ENCODE measurements around the gene METTL5.
A peak's percentile ranks its signal among the peaks of the same experiment; 100 is the strongest.
"Not testable (repeated sequence)": the region's sequence is repeated elsewhere in the genome, so short reads cannot be mapped to it uniquely, and the experiment has no call there.

The METTL5 gene

DNA sequence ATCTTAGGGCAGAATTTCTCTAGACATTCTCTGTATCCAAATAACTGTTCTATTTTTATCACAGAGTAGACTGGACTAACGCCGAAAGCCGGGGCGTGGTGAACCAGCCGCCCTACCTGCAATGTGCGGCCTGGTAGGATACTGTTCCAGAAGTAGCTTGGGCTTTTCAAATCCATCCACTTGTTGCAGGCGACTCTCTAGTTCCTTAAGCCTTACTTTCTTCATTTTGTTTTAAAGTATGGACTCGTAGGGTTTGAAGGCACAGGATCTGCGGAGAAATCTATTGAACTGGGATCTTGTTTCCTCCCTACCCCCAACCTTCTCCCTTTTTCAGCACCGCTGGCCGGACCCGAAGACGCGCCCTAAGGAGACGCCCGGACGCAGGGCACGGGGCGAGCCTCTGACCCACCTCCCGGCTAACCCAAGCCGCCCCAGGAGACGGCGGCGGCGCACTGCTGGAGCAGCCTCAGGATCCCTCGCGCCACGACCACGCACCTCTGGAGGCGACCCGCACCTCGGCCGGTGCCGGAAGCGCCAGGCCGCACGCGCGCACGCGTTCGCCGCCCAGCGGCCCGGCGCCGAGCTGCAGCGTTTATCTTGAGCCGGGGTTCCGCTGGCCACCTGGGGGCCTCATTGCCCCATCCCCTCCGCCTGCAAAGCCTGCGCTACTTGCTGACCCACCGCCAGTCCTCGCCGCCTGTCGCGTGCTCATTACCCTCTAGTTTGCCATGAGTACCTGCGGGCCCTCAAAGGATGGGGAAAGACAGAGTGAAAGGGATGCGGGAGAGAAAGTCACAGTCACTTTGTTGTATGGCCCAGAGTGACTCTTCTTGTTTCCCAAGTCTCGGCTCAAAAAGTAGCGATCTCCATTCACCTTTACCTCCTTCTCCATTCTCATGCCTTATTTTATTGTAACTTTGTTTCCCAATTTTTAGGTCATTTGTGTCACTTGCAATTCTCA is at the start of gene METTL5:
Gene METTL5, minus strand, starts transcription at position 533 of the 961 bp plus-strand sequence. Its CDS starts 308 bp downstream, at position 225.
- peak; percentile 87 for DNase-seq

DNA sequence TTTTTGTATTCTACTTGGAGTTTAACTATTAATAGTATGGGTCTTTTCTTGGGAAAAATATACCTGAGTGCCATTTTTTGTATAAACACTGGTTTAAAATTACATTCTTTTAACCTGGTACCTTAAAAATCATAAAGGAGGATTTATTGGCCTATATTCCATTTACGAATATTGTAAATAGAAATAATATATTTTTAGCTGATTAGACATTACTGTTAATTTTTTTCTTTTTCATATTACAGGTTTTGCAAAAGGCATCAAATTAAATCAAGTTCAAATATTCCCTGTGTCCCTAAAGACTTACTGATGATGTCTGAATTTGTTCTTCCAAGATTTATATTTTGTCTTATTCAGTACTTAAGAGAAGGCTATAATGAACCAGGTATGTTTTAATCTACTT is 47.3 kb upstream of the METTL5 start:
- no peak for DNase-seq

DNA sequence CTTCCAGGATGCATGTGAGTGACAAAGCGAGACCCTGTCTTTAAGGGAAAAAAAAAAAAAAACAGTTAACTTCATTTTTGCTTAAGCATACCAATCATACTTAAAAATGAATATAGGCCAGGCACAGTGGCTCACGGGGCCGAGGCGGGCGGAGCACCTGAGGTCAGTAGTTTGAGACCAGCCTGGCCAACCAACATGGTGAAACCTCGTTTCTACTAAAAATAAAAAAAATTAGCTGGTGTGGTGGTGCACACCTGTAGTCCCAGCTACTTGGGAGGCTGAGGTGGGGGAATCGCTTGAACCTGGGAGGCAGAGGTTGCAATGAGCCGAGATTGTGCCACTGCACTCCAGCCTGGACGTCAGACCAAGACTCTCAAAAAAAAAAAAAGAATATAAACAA is 46.7 kb upstream of the METTL5 start:
- DNase-seq = not testable (repeated sequence)

DNA sequence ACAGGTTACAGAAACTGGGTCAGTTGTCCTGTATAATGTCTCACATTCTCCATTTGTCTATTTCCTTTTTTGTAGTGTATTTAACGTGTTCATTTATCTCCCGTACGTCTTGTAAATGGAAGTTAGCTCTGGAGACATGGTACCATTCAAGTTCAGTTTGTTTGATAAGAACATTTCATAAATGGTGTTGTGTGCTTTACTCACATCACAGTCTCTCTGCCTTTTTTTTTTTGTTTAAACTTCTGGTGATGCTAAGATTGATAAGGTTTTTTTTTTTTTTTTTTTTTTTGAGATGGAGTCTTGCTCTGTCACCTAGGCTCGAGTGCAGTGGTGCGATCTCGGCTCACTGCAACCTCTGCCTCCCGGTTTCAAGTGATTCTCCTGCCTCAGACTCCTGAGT is 44.2 kb upstream of the METTL5 start:
- no peak for DNase-seq

DNA sequence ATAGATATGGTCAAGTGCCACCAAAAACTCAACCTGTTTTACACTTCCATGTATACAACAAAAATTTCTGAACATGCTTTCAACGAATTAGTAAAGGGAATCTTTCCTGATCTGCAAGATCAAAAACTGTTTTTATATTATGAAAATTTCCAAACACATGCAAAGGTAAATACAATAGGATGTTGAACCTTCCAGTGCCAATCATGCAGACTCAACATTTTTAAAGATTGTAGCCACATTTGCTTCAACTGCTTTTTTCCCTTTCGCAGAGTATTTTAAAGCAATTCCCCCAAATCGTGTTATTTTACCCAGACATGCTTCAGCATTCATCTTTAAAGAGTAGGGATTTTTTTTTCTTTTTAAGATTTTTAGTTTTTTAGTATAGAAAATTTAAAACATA is 42.9 kb upstream of the METTL5 start:
- no peak for DNase-seq

DNA sequence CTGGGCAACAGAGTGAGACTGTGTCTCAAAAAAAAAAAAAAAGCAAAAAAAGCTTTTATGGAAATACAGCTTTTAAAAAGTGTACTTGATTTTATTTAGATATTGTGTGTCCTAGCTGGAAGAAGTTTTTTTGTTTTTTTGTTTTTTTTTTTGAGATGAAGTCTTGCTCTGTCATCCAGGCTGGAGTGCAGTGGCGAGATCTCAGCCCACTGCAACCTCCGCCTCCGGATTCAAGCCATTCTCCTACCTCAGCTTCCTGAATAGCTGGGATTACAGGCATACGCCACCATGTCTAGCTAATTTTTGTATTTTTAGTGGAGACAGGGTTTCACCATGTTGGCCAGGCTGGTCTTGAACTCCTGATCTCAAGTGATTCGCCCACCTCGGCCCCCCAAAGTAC is 41.5 kb upstream of the METTL5 start:
- not testable (repeated sequence) for DNase-seq

DNA sequence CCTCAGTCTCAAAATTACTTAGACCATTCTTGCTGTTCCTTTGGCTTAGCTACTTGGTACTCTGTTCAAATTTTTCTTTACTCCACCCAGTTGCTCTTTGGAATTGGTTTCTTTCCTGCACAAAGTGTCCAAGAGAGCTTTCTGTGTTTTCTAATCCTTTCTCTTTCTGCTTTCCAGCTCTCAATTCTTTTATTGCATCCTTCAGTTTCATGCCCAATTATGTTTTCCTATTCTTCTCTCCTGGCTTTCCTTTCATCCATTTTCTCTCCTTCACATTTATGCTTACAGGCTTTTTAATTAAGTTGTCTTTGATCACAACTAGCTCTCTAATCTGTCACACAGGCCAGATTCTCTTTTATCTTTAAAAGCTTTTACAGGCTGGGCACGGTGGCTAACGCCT is 40.8 kb upstream of the METTL5 start:
- DNase-seq = no peak

DNA sequence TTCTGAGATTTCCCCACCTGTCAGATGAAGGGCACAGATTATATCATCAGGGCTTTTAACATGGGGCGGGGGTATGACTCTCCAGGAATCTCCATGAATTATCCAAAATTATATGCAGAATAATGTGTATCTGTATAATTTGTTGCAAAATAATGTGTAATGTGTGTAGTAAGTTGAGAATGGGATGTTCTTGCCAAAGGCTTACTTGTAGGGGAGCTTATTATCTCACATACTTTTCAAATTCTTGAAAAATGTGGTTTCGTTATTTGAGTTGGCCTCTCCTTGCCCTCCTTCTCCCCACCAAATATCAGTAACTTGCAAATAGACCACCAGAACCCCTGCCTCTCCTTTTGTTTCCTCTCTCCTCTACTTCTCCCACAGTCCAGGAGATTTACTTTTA is 38.1 kb upstream of the METTL5 start:
- DNase-seq = no peak

DNA sequence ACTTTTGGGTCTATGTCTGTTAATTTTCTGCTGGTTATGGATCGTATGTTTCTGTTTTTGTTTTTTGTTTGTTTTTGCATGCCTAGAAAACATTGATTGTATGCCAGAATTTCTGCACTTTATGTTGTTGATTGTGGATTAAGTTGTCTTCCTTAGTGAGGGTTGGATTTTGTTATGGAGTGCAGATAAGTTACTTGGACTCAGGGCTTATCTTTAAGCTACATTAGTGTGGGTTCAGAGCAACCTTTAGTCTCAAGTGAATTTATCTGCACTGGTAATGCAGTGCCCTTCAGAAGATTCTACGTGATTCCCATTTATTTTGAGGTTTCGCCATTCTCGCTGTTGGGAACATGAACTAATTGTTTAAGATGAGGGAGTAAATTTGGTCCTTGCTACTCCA is 35.4 kb upstream of the METTL5 start:
- DNase-seq = no peak

DNA sequence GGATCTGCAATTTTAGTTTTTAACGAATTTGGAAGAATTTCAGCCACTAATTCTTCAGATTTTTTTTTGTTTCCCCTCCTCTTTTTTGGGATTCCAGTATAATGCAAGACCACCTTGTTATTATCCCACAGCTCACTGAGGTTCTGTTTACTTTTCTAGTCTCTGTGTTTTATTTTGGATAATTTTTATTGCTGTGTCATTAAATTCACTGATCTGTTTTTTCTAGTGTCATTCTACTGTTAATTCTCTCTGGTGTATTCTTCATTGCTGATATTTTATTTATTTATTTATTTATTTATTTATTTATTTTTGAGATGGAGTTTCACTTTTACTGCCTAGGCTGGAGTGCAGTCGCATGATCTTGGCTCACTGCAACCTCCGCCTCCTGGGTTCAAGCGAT is 34.7 kb upstream of the METTL5 start:
- DNase-seq = no peak

DNA sequence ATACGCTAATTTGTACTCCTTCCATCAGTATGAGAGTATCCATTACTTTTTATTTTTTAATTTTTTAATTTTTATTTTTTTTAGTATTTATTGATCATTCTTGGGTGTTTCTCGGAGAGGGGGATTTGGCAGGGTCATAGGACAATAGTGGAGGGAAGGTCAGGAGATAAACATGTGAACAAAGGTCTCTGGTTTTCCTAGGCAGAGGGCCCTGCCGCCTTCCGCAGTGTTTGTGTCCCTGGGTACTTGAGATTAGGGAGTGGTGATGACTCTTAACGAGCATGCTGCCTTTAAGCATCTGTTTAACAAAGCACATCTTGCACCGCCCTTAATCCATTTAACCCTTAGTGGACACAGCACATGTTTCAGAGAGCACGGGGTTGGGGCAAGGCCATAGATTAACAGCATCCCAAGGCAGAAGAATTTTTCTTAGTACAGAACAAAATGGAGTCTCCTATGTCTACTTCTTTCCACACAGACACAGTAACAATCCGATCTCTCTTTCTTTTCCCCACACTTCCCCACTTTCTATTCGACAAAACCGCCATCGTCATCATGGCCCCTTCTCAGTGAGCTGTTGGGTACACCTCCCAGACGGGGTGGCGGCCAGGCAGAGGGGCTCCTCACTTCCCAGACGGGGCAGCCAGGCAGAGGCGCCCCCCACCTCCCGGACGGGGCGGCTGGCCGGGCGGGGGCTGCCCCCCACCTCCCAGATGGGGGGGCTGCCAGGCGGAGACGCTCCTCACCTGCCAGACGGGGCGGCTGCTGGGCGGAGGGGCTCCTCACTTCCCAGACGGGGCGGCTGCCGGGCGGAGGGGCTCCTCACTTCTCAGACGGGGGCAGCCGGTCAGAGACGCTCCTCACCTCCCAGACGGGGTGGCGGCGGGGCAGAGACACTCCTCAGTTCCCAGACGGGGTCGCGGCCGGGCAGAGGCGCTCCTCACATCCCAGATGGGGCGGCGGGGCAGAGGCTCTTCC is 30.9 kb upstream of the METTL5 start:
- DNase-seq = not testable (repeated sequence)

DNA sequence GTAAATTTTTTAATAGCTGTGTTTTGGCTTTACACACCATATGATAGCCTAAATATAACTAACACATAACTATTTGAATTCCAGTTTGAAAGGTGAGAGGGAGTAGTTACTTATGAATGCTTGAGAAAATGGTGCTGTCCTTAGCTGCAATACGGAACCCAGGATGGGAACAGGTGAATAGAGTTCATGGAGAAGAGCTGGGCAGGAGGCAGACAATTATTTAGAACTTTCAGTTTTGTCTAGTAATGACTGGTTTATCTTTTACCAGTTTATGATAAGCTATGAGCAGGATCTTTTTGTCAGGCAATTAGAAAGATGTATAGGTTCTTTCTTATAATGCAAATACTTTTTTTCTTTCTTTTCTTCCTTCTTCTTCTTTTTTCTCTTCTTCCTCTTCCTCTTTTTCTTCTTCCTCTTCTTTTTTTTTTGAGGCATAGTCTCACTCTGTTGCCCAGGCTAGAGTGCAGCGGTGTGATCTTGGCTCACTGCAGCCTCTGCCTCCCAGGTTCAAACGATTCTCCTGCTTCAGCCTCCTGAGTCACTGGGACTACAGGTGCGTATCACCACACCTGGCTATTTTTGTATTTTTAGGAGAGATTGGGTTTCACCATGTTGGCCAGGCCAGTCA is 28.4 kb upstream of the METTL5 start:
- DNase-seq = no peak

DNA sequence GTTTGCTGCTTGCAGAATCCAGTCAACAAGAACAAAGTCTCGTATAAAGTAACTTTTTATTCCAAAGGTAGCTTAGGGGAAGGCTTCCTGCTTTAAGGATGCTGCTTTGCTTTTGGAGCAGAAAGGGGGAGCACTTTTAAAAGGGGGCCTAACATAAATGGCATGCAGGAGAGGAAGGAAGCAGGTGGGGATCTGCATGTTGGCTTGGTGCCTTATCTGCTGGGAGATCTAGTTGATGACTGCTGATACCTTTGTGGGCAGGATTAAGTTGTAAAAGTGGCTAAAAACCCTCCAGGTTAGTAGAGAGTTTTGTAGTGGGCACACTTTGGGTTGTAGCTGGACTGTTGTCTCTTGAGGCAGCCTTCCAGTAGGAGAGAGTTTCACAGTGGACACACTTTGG is 25.0 kb upstream of the METTL5 start:
- DNase-seq = no peak

DNA sequence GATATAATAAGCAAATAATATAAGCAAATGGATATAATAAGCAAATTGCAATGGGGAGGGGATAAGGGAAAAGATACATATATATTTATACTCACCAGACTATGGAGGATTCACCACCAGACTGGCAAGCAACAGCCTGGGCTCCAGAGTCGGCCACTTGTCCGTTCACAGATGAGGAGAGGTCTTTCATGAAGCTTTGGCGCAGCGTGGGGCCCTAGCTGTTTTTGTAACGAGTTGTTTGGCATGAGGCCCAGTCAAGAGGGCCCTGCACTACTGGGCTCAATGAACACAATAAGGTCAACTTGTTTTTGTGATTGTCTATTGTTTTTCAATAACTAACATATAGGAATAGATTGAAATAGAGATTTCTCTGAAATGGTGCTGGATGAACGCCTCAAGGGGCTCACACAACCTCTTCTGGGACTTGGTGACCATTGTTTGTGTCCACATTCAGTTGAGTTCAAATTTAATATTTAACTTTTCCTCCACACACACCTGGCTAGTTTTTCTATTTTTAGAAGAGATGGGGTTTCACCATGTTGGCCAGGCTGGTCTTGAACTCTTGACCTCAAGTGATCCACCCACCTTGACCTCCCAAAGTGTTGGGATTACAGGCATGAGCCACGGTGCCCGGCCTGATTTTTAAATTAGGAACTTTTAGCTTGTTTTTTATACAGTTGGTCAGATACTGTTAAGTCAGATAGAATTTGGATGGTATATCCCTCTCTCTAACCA is 24.4 kb upstream of the METTL5 start:
- peak; percentile 28 for DNase-seq

DNA sequence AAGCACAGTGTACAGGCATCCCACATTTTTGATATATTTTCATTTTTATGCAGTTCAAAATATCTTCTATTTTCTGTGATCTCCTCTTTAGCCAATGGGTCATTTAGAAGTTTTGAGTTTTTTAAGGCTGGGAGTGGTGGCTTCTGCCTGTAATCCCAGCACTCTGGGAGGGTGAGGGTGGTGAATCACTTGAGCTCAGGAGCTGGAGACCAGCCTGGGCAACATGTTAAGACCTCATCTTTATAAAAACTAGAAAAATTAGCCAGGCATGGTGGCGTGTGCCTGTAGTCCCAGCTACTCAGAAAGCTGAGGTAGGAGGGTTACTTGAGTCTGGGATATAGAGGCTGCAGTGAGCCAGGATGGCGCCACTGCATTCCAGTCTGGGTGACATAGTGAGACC is 20.3 kb upstream of the METTL5 start:
- no peak for DNase-seq

DNA sequence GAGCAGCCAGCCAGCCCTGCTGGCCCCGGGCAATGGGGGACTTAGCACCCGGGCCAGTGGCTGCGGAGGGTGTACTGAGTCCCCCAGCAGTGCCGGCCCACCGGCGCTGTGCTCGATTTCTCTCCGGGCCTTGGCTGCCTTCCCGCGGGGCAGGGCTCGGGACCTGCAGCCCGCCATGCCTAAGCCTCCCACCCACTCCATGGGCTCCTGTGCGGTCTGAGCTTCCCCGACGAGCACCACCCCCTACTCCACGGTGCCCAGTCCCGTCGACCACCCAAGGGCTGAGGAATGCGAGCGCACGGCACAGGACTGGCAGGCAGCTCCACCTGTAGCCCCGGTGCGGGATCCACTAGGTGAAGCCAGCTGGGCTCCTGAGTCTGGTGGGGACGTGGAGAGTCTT is 16.9 kb upstream of the METTL5 start:
- not testable (repeated sequence) for DNase-seq

DNA sequence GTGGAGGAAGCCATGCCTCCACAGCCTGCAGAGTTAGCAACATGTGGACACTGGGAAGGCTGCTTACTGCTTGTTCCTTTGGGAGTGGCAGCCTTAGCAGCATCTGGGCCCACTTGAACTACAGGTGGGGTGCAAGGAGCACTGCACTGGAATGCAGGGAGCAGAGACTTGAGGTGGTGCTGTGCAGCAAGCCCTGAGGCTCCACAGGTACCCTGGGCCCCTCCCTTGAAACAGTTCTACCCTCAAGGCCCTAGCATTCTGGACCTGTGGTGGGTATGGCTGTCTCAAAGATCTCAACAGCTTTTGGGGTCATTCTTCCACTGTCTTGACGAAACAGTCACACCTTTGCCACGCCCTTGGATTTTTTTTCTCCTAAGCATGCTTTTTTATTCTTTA is 16.0 kb upstream of the METTL5 start:
- no peak for DNase-seq

DNA sequence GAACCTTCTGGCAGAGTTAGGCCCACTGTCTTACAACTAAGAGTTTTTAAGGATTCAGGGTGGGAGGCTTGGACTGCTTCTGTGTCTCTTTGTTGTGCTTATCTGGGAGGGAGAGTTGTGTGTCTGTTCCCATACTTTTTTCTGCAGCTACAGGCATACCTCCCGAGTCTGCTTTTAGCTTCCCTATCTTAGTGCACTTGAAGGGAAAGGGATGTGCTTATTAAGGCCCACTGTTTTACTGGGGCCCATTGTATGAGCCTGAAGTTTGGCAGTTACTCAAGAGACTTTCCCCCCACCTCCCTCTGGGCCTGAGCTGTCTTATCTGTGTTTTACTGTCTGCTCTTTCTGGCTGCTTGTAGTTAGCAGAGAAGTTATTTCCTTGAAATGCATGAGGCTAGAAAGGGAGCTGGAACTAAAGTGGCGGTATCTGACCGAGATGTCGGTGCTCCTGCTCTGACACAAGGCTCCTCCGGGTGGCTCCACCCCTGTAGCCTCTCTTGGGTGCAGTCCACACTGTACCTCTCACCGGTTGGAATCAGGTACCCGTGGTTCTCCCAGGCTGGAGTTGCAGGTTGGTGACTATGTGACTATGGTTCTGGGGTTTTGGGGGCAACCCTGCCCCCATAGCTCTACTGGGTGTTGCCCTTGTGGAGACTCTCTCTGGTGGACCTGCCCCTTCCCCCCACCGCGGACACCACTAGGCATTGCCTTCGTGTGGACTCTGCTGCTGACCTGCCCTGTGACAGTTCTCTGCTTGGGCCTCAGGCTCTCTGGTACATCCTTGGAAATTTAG is 15.4 kb upstream of the METTL5 start:
- DNase-seq = no peak

DNA sequence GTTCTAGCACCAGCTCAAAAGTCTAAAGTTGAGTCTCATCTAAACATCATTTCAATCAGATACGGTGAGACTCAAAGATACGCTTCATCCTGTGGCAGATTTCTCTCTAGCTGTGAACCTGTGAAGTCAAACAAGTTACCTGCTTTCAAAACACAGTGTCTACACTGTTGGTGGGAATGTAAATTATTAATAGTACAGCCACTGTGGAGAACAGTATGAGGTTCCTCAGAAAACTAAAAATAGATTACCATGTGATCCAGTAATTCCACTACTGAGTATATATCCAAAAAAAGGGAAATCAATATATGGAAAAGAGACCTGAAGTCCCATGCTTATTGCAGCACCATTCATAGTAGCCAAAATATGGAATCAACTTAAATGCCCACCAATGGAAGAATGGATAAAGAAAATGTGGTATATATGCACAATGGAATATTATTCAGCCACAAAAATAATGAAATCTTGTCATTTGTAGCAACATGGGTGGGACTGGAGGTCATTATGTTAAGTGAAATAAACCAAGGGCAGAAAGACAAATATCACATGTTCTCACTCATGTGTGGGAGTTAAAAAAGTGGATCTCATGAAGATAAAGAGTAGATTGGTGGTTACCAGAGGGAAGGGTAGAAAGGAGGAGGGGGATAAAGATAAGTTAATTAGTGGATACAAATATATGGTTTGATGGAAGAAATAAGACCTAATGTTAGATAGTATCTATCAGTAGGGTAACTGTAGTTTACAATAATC is 14.2 kb upstream of the METTL5 start:
- DNase-seq = no peak

DNA sequence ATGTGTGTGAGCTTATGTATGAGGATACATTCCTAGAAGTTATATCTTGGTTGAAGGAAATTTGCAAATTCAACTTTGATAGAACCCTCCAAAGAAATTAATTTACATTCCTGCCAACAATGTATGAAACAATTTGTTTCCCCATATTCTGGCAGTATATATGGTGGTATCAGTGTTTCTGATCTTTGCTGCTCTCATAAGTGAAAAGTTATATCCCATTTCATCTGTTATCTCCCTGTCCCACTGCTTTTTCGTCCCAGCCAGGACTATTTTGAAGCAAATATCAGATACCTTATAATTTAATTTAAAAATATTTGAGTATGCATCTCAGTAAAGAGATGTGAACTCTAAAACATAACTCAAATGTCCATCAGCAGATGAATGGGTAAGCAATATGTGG is 9.7 kb upstream of the METTL5 start:
- DNase-seq = no peak

Data from NCI-H510A (cell line).